Endothelial cell of umbilical vein (primary cell): ENCODE data around the gene POU2AF3. TPM values are rescaled to one million over a fixed set of nuclear protein-coding genes. Genes with fewer than 3 reads are reported as not detected.

Experiments used
- BruUV-seq: library from RNA; stranded (reverse); fragments of 400-500 nt; replicated peaks from 2 replicates; lab custom pipeline; 2021; lab: Mats Ljungman, UMichigan
- CTCF ChIA-PET: fragments of 300-600, 350-600 bp; sonication (Branson Sonifier 250); formaldehyde crosslinking; loops from one replicate; lab custom pipeline; 2021; ENCODE audit warnings: antibody characterized with exemption, inconsistent platforms; lab: Charles Lee
- POLR2A ChIA-PET: fragments of 300-600, 350-600 bp; sonication (Branson Sonifier 250); formaldehyde crosslinking; loops from one replicate; lab custom pipeline; 2021; ENCODE audit warnings: antibody characterized with exemption, inconsistent platforms; lab: Charles Lee
- DNase-seq: peaks from one replicate; pipeline ENCODE4 v3.0.0-alpha.2; 2011; ENCODE audit warnings: low read depth, low spot score
- FAIRE-seq: peaks from 2 replicates; lab custom pipeline; 2011; peaks lifted over from hg19 to GRCh38; lab: Jason Lieb, UNC
- H2AFZ ChIP-seq: 2 replicates; pipeline ENCODE4 v1.6.0; 2012; ENCODE audit warnings: low read depth, low read length, control low read depth, inconsistent platforms
- H3K27ac ChIP-seq: 2 replicates; pipeline ENCODE4 v1.5.1; 2011; ENCODE audit warnings: low read depth, mild to moderate bottlenecking, control low read depth, low read length, moderate library complexity; ENCODE audit not compliant: insufficient read depth
- H3K27me3 ChIP-seq, 2 experiments: 2 replicates each; pipeline versions ENCODE4 v1.6.0 to v1.6.1; 2011; ENCODE audit warnings: low read length in 2 of 2, mixed read lengths in 1 of 2; ENCODE audit not compliant: control insufficient read depth in 2 of 2, insufficient read depth in 2 of 2
- H3K36me3 ChIP-seq, 2 experiments: 2 replicates in 1 of 2; 3 replicates in 1 of 2; pipeline ENCODE4 v1.5.1; 2011; ENCODE audit warnings: low read length in 2 of 2, mild to moderate bottlenecking in 1 of 2, moderate library complexity in 1 of 2; ENCODE audit not compliant: control insufficient read depth in 2 of 2, insufficient read depth in 2 of 2; ENCODE audit errors: extremely low read depth in 1 of 2
- H3K4me1 ChIP-seq: 3 replicates; pipeline ENCODE4 v1.5.1; 2011; ENCODE audit warnings: mild to moderate bottlenecking, low read length; ENCODE audit not compliant: control insufficient read depth, insufficient read depth; ENCODE audit errors: extremely low read depth
- H3K4me2 ChIP-seq: 2 replicates; pipeline ENCODE4 v1.6.1; 2011; ENCODE audit warnings: low read length, control low read depth, mixed read lengths; ENCODE audit not compliant: insufficient read depth
- H3K4me3 ChIP-seq, 3 experiments: fragments of 200-600 bp in 1 of 3; sonication (generic), shearing (Covaris generic) in 1 of 3; replicated peaks in 1 of 3; 2 replicates each; pipeline ENCODE4 v1.5.1; 2011 to 2016; ENCODE audit warnings: control low read depth in 3 of 3, low read length in 3 of 3, mild to moderate bottlenecking in 2 of 3, inconsistent platforms in 1 of 3, low read depth in 1 of 3, moderate library complexity in 1 of 3; ENCODE audit not compliant: insufficient read depth in 1 of 3
- H3K79me2 ChIP-seq: 2 replicates; pipeline ENCODE4 v1.6.0; 2012; ENCODE audit warnings: low read length, inconsistent platforms; ENCODE audit not compliant: control insufficient read depth, insufficient read depth
- H3K9ac ChIP-seq: replicated peaks from 2 replicates; pipeline ENCODE3; 2011; ENCODE audit warnings: low read length, control low read depth; ENCODE audit not compliant: insufficient read depth; ENCODE audit errors: extremely low read depth
- H3K9me1 ChIP-seq: replicated peaks from 3 replicates; pipeline ENCODE4 v1.6.0; 2011; ENCODE audit warnings: mild to moderate bottlenecking, low read length; ENCODE audit not compliant: control insufficient read depth, insufficient read depth; ENCODE audit errors: extremely low read depth
- H3K9me3 ChIP-seq: replicated peaks from 2 replicates; pipeline ENCODE4 v1.5.1; 2012; ENCODE audit warnings: low read length, inconsistent platforms; ENCODE audit not compliant: control insufficient read depth, insufficient read depth
- H4K20me1 ChIP-seq: replicated peaks from 2 replicates; pipeline ENCODE3; 2011; ENCODE audit warnings: mild to moderate bottlenecking, low read length; ENCODE audit not compliant: control insufficient read depth, insufficient read depth; ENCODE audit errors: extremely low read depth
- CTCF ChIP-seq, 2 donors: IDR thresholded peaks; 1 replicate in 1 of 2; 2 replicates in 1 of 2; pipeline ENCODE4 v1.5.1; 2011; ENCODE audit warnings: low read length in 2 of 2, mild to moderate bottlenecking in 2 of 2, moderate library complexity in 2 of 2, control low read depth in 1 of 2, inconsistent platforms in 1 of 2, low read depth in 1 of 2; ENCODE audit not compliant: insufficient read depth in 1 of 2; ENCODE audit errors: extremely low read depth in 1 of 2
- EZH2 ChIP-seq: IDR thresholded peaks from 2 replicates; pipeline ENCODE4 v1.6.1; 2012; ENCODE audit warnings: borderline replicate concordance, low read depth, mild to moderate bottlenecking, moderate library complexity, low read length, inconsistent platforms; ENCODE audit not compliant: severe bottlenecking
- FOS ChIP-seq: IDR thresholded peaks from 2 replicates; pipeline ENCODE4 v1.6.1; 2011; ENCODE audit warnings: mild to moderate bottlenecking, low read length, moderate library complexity, borderline replicate concordance; ENCODE audit not compliant: insufficient read depth
- GATA2 ChIP-seq: IDR thresholded peaks from 2 replicates; pipeline ENCODE4 v1.7.0; 2011; ENCODE audit warnings: low read depth, mild to moderate bottlenecking, moderate library complexity, mixed read lengths, low read length; ENCODE audit not compliant: insufficient read length, insufficient read depth
- JUN ChIP-seq: IDR thresholded peaks from 2 replicates; pipeline ENCODE4 v1.6.1; 2011; ENCODE audit warnings: borderline replicate concordance, low read depth; ENCODE audit not compliant: insufficient read length, insufficient read depth
- MAX ChIP-seq: IDR thresholded peaks from 2 replicates; pipeline ENCODE4 v1.6.1; 2011; ENCODE audit not compliant: insufficient read depth, insufficient read length
- MYC ChIP-seq: IDR thresholded peaks from one replicate; pipeline ENCODE4 v1.6.1; 2011; ENCODE audit warnings: mild to moderate bottlenecking, low read depth, low read length
- POLR2A ChIP-seq: IDR thresholded peaks from 2 replicates; pipeline ENCODE4 v1.6.1; 2012; ENCODE audit warnings: low read depth, mild to moderate bottlenecking, control low read depth, low read length
- POLR2AphosphoS5 ChIP-seq: IDR thresholded peaks from 2 replicates; pipeline ENCODE4 v1.6.1; 2012; ENCODE audit warnings: low read depth, mild to moderate bottlenecking, control low read depth, low read length, moderate library complexity; ENCODE audit not compliant: insufficient read depth
- dilution Hi-C: fragments of 300-500 bp; cut with MboI; formaldehyde crosslinking; loops from one replicate; pipeline ENCODE4 v1.15.0; 2019; ENCODE audit warnings: low sequenced_read_pairs; ENCODE audit not compliant: extremely low pct_ligation_motif_present
- intact Hi-C: fragments of 100-400 bp; cut with micrococcal nuclease; formaldehyde crosslinking; loops from one replicate; pipeline ENCODE4 v1.10.0; 2022
- polyA plus RNA-seq, 4 experiments: library from polyadenylated mRNA; depleted of rRNA in 3 of 4; stranded (reverse) in 3 of 4; unstranded in 1 of 4; fragments of >200 nt; gene quantifications; 2 replicates each; pipeline versions ENCODE4 v1.2.1 to v1.2.3, GENCODE V29; 2011 to 2012; ENCODE audit warnings: missing spikeins in 1 of 4
- total RNA-seq: library from RNA; stranded (reverse); gene quantifications from 2 replicates; pipeline ENCODE4 v1.2.3, GENCODE V29; 2021

POU2AF3 gene
- total and polyA plus RNA-seq, 2 donors (not counting 3 experiments of a cell fraction or from before 2014, with no cell fraction given), result not detected

- Histone ChIP-seq H3K79me2 (no peaks in the 10 kb centered on the region), H4K20me1 (no peaks in the 10 kb centered on the region), H3K27me3 (no peaks in the 10 kb centered on the region), H3K27ac (no peak overlapping the region), H3K9ac (no peak overlapping the region), H3K36me3 (no peaks in the 10 kb centered on the region), H3K9me3 (no peaks in the 10 kb centered on the region), H2AFZ (no peak overlapping the region), H3K9me1 (no peaks in the 10 kb centered on the region), H3K4me1 (no peaks in the 10 kb centered on the region), H3K4me3 (no peak overlapping the region), H3K4me2 (no peak overlapping the region)
- TF ChIP-seq JUN, result no peak
- no peak for TF ChIP-seq MAX
- TF ChIP-seq EZH2, result no peak
- no peak for TF ChIP-seq MYC
- TF ChIP-seq POLR2A, result no peak
- TF ChIP-seq GATA2, result no peak
- TF ChIP-seq POLR2AphosphoS5, result no peak
- no peak for TF ChIP-seq FOS
- TF ChIP-seq CTCF (IDR thresholded peaks at IDR 0.05; ENCODE audit: extremely low read depth in 1 of 2, insufficient read depth in 1 of 2, low read depth in 1 of 2, low read length in 2 of 2), result no peak
- FAIRE-seq, result no peak
- ChIA-PET POLR2A (no interaction called here), CTCF (no interaction called here)
- DNase-seq, result no peak
- intact Hi-C loops (no loop called here), dilution Hi-C loops (no loop called here)
- BruUV-seq, result no TSS peak
These were observed 49.8 kb downstream of the POU2AF3 start for GRCh38 chr11:111348147-111348546.
